ENCODE measurements around the gene LYPD6B.
A peak's percentile ranks its signal among the peaks of the same experiment; 100 is the strongest.

Gene LYPD6B

GRCh38 chr2:149068996-149069888 is 30.7 kb downstream of the LYPD6B start:
- Histone ChIP-seq H3K9me3 (ENCODE audit: low read depth, low read length) (no peaks in the 10 kb centered on the region), H3K4me3 (no peak overlapping the region), H3K27ac (no peak overlapping the region), H3K36me3 (ENCODE audit: insufficient read depth, low read length) (no peaks in the 10 kb centered on the region), H3K9ac (ENCODE audit: insufficient read length) (no peak overlapping the region)
- TF ChIP-seq EZH2 (IDR thresholded peaks at IDR 0.05) (no peak), POLR2AphosphoS5 (IDR thresholded peaks at IDR 0.05; ENCODE audit: borderline replicate concordance, low read depth, low read length) (no peak), FOXP2 (optimal IDR thresholded peaks at IDR 0.05; ENCODE audit: control extremely low read depth, extremely low read length, insufficient read depth) (no peak)
- peak; percentile 39 for DNase-seq (ENCODE audit: low read depth, low spot score)

- Histone ChIP-seq H3K36me3 (ENCODE audit: insufficient read depth, low read length) (no peaks in the 10 kb centered on the region), H3K4me3 (no peak overlapping the region), H3K9me3 (ENCODE audit: low read depth, low read length) (no peaks in the 10 kb centered on the region), H3K27ac (no peak overlapping the region), H3K9ac (ENCODE audit: insufficient read length) (no peak overlapping the region)
- no peak for TF ChIP-seq POLR2AphosphoS5 (IDR thresholded peaks at IDR 0.05; ENCODE audit: borderline replicate concordance, low read depth, low read length)
- no peak for TF ChIP-seq EZH2 (IDR thresholded peaks at IDR 0.05)
- TF ChIP-seq FOXP2 (optimal IDR thresholded peaks at IDR 0.05; ENCODE audit: control extremely low read depth, extremely low read length, insufficient read depth): no peak
- no peak for DNase-seq (ENCODE audit: low read depth, low spot score)
Measured at GRCh38 chr2:149070681-149071320, 32.3 kb downstream of the LYPD6B start.

DNA sequence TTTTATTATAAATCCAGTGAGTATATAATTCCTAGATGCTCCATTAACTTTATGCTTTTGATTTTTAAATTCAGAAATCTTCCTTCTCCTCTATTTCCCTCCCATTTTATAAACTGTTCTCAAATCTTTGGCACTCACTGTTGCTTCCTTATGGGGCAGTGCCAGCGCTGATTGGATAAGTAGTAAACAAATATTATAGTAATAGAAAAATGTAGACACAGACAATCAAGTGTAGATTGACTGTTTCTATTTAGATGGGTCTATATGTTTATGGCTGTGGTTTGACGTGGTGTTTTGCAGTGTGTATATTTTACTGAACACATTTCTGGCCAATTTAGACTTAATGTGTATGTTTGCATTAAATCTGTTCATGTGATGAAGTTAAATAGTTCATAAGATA is 36.6 kb downstream of the LYPD6B start:
- Histone ChIP-seq H3K36me3 (ENCODE audit: insufficient read depth, low read length) (no peaks in the 10 kb centered on the region), H3K4me3 (no peak overlapping the region), H3K27ac (no peak overlapping the region), H3K9me3 (ENCODE audit: low read depth, low read length) (no peaks in the 10 kb centered on the region), H3K9ac (ENCODE audit: insufficient read length) (no peak overlapping the region)
- TF ChIP-seq EZH2 (IDR thresholded peaks at IDR 0.05) (no peak), POLR2AphosphoS5 (IDR thresholded peaks at IDR 0.05; ENCODE audit: borderline replicate concordance, low read depth, low read length) (no peak), FOXP2 (optimal IDR thresholded peaks at IDR 0.05; ENCODE audit: control extremely low read depth, extremely low read length, insufficient read depth) (no peak)
- DNase-seq (ENCODE audit: low read depth, low spot score): no peak

- no peaks in the 10 kb centered on the region for H3K9me3 ChIP-seq (ENCODE audit: low read depth, low read length)
- TF ChIP-seq EZH2 (IDR thresholded peaks at IDR 0.05) (no peak), FOXP2 (optimal IDR thresholded peaks at IDR 0.05; ENCODE audit: control extremely low read depth, extremely low read length, insufficient read depth) (no peak), POLR2AphosphoS5 (IDR thresholded peaks at IDR 0.05; ENCODE audit: borderline replicate concordance, low read depth, low read length) (no peak)
- no peak overlapping the region for H3K4me3 ChIP-seq
- no peak overlapping the region for H3K9ac ChIP-seq (ENCODE audit: insufficient read length)
- no peak for DNase-seq (ENCODE audit: low read depth, low spot score)
- H3K36me3 ChIP-seq (ENCODE audit: insufficient read depth, low read length): no peaks in the 10 kb centered on the region
- no peak overlapping the region for H3K27ac ChIP-seq
Measured at GRCh38 chr2:149075853-149076252, 37.4 kb downstream of the LYPD6B start.

GRCh38 chr2:149076863-149077412 is 38.4 kb downstream of the LYPD6B start:
- Histone ChIP-seq H3K9me3 (ENCODE audit: low read depth, low read length) (no peaks in the 10 kb centered on the region), H3K9ac (ENCODE audit: insufficient read length) (no peak overlapping the region), H3K4me3 (no peak overlapping the region), H3K36me3 (ENCODE audit: insufficient read depth, low read length) (no peaks in the 10 kb centered on the region), H3K27ac (no peak overlapping the region)
- no peak for DNase-seq (ENCODE audit: low read depth, low spot score)
- TF ChIP-seq FOXP2 (optimal IDR thresholded peaks at IDR 0.05; ENCODE audit: control extremely low read depth, extremely low read length, insufficient read depth) (no peak), POLR2AphosphoS5 (IDR thresholded peaks at IDR 0.05; ENCODE audit: borderline replicate concordance, low read depth, low read length) (no peak), EZH2 (IDR thresholded peaks at IDR 0.05) (no peak)

DNA sequence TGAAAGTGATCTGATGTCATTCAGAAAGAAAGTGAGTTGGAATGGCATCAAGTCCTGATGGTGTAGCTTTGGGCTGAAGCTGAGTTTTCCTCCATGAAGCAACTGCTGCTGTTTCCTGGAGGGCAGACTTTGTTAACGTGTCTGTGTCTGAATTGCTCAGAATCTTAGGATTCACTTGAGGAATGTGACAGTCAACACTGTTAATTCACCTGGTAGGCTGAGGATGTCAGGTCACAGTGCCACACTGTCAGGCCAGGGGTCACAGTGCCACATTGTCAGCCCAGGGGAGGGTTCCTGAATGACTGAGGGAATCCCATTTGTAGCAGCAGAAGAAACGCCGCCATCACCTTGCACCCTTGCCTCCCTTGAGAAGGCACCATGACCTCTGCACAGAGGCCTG is 39.4 kb downstream of the LYPD6B start:
- no peaks in the 10 kb centered on the region for H3K36me3 ChIP-seq (ENCODE audit: insufficient read depth, low read length)
- H3K27ac ChIP-seq: no peak overlapping the region
- no peak for DNase-seq (ENCODE audit: low read depth, low spot score)
- no peak overlapping the region for H3K9ac ChIP-seq (ENCODE audit: insufficient read length)
- no peak overlapping the region for H3K4me3 ChIP-seq
- TF ChIP-seq FOXP2 (optimal IDR thresholded peaks at IDR 0.05; ENCODE audit: control extremely low read depth, extremely low read length, insufficient read depth): no peak
- no peak for TF ChIP-seq EZH2 (IDR thresholded peaks at IDR 0.05)
- TF ChIP-seq POLR2AphosphoS5 (IDR thresholded peaks at IDR 0.05; ENCODE audit: borderline replicate concordance, low read depth, low read length): no peak
- H3K9me3 ChIP-seq (ENCODE audit: low read depth, low read length): no peaks in the 10 kb centered on the region

DNA sequence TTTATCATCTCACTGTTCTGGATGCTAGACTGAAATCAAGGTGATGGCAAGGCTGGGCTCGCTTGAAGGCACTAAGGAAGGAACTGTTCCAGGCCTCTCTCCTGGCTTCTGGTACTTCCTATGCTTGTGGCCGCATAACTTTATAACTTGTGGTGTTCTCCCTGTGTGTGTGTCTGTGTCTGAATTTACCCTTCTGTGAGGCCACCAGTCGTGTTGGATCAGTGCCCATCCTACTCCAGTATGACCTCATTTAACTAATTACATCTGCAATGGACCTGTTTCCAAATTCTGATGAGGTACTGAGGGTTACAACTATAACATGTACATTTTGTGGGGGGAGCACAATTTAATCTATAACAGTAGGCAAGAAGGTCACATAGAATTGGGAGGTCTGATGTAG is 41.6 kb downstream of the LYPD6B start:
- no peak for DNase-seq (ENCODE audit: low read depth, low spot score)
- H3K27ac ChIP-seq: no peak overlapping the region
- H3K4me3 ChIP-seq: no peak overlapping the region
- no peak overlapping the region for H3K9ac ChIP-seq (ENCODE audit: insufficient read length)
- H3K9me3 ChIP-seq (ENCODE audit: low read depth, low read length): no peaks in the 10 kb centered on the region
- no peaks in the 10 kb centered on the region for H3K36me3 ChIP-seq (ENCODE audit: insufficient read depth, low read length)
- TF ChIP-seq FOXP2 (optimal IDR thresholded peaks at IDR 0.05; ENCODE audit: control extremely low read depth, extremely low read length, insufficient read depth) (no peak), EZH2 (IDR thresholded peaks at IDR 0.05) (no peak), POLR2AphosphoS5 (IDR thresholded peaks at IDR 0.05; ENCODE audit: borderline replicate concordance, low read depth, low read length) (no peak)

DNA sequence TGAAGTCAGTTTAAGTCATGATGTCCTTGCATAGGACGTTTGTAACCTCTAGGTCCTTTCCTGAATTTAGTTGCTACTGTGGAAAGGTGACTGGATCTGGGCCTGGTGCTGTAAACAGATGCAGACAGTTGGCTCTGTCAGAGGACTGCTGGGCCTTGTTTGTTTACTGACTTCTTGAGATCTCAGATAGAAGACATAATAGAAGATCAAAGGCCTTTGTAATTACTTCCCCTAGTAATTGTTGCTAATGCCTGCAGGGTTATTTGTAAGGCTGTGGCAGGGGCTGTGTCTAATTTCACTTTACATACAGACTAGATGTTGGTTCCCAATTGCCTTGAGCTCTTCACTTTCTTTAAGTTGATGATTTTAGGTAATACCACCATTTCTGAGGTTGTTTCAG is 42.5 kb downstream of the LYPD6B start:
- H3K36me3 ChIP-seq (ENCODE audit: insufficient read depth, low read length): no peaks in the 10 kb centered on the region
- TF ChIP-seq POLR2AphosphoS5 (IDR thresholded peaks at IDR 0.05; ENCODE audit: borderline replicate concordance, low read depth, low read length): no peak
- TF ChIP-seq EZH2 (IDR thresholded peaks at IDR 0.05): no peak
- no peak for TF ChIP-seq FOXP2 (optimal IDR thresholded peaks at IDR 0.05; ENCODE audit: control extremely low read depth, extremely low read length, insufficient read depth)
- DNase-seq (ENCODE audit: low read depth, low spot score): no peak
- H3K9ac ChIP-seq (ENCODE audit: insufficient read length): no peak overlapping the region
- H3K4me3 ChIP-seq: no peak overlapping the region
- H3K27ac ChIP-seq: peak overlapping the region; percentile 9; the same call in 1 of the 2 replicates
- no peaks in the 10 kb centered on the region for H3K9me3 ChIP-seq (ENCODE audit: low read depth, low read length)
